AG04450 (cell line): ENCODE measurements around the gene HTR3C. TPM values are rescaled to one million over a fixed set of nuclear protein-coding genes. Genes with fewer than 3 reads are reported as not detected.
"Not testable (repeated sequence)": the region's sequence is repeated elsewhere in the genome, so short reads cannot be mapped to it uniquely, and the experiment has no call there.

Source experiments
- CTCF ChIA-PET: fragments of 300-600, 350-600 bp; formaldehyde crosslinking; extraction: SDS; loops from one replicate; lab custom pipeline; 2022; ENCODE audit warnings: antibody characterized with exemption, inconsistent platforms; lab: Charles Lee
- POLR2A ChIA-PET: fragments of 350-600 bp; formaldehyde crosslinking; extraction: SDS; loops from one replicate; lab custom pipeline; 2021; ENCODE audit warnings: antibody characterized with exemption, inconsistent platforms; lab: Yijun Ruan, JAX
- DNase-seq: peaks from one replicate; pipeline ENCODE4 v3.0.0-alpha.2; 2011; ENCODE audit warnings: low read depth, low spot score
- H3K27ac ChIP-seq: one replicate; pipeline ENCODE4 v1.5.1; 2012; ENCODE audit warnings: low read depth, low read length, control low read depth
- H3K27me3 ChIP-seq: one replicate; pipeline ENCODE4 v1.6.0; 2012; ENCODE audit warnings: low read length; ENCODE audit not compliant: control insufficient read depth, insufficient read depth
- H3K4me3 ChIP-seq: 2 replicates; pipeline ENCODE4 v1.5.1; 2011; ENCODE audit warnings: mild to moderate bottlenecking, low read depth, low read length, control low read depth
- H3K9me3 ChIP-seq: 2 replicates; pipeline ENCODE4 v1.5.1; 2012; ENCODE audit warnings: low read length; ENCODE audit not compliant: control insufficient read depth, insufficient read depth
- CTCF ChIP-seq: IDR thresholded peaks from 2 replicates; pipeline ENCODE4 v1.5.1; 2011; ENCODE audit warnings: low read depth, low read length, control low read depth, inconsistent platforms
- polyA minus RNA-seq: library from RNA; depleted of rRNA, polyadenylated mRNA; stranded (reverse); fragments of >200 nt; gene quantifications from 2 replicates; pipeline ENCODE4 v1.2.3, GENCODE V29; 2011; rRNA and poly(A)+ RNA removed
- polyA plus RNA-seq: library from polyadenylated mRNA; depleted of rRNA; stranded (reverse); fragments of >200 nt; gene quantifications from 2 replicates; pipeline ENCODE4 v1.2.3, GENCODE V29; 2011; rRNA removed

The HTR3C gene
- not detected in 2 replicates for polyA plus RNA-seq
- not detected in 2 replicates for polyA minus RNA-seq

GRCh38 chr3:184052767-184053166 is at the start of gene HTR3C:
Gene HTR3C, plus strand, starts transcription at chr3:184053047. Its CDS starts 34 bp downstream, at chr3:184053081.
- DNase-seq = no peak
- TF ChIP-seq CTCF = no peak
- Histone ChIP-seq H3K27me3 (peaks cover 10% of the 10 kb centered on the region), H3K27ac (no peak within 1 kb of the TSS), H3K9me3 (no peaks in the 10 kb centered on the region), H3K4me3 (no peak within 1 kb of the TSS)
- CTCF ChIA-PET = interaction anchor here (0.7 kb wide), 1 partner anchor 67 kb away, joined by 4 read pairs; no protein-coding TSS in a partner anchor
- POLR2A ChIA-PET = no interaction called here

DNA sequence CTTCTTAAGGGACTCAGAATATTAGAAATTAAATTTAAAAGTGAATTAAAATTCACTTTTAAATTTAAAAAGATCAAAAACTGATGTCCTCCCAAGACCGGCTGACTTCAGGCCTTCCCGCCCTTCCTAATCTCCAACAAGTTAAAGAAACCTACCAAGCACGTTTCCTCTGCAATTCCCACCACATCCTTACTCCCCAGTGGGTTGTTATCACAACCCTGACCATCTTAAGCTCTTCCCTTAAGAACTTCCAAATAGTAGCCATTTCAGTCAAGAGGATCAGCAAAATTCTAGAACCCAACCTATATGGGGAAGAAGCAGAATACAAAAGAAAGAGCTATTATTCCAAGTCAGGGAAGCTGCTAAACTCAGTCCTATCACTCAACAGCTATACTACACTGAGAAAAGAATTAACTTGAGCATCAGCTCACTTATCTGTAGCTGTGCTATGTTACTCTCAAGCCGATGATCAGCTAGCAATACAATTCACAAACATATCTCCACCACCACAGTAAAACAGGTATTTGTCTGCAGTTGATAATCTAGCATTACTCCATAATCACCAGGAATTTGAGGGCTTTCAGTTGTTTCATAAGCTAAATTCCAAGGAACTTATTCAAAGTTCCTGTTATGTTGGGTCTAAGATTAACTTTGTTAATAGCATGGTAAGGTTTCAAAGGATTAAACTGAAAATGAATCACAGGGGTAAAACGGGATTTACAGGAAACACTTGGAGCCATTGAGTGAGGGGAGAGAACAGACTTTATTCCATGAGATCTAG is 49.5 kb upstream of the HTR3C start:
- no peak for TF ChIP-seq CTCF
- POLR2A ChIA-PET = interaction anchor here (0.5 to 1.1 kb wide), 3 partner anchors 9 to 28 kb away, joined by 3 to 4 read pairs (median 3); no protein-coding TSS in a partner anchor
- DNase-seq = peak; percentile 36
- Histone ChIP-seq H3K27me3 (no peaks in the 10 kb centered on the region), H3K9me3 (no peaks in the 10 kb centered on the region), H3K27ac (peak overlapping the region; percentile 62), H3K4me3 (no peak overlapping the region)
- CTCF ChIA-PET = interaction anchor here (0.8 to 1.4 kb wide), 3 partner anchors 14 to 286 kb away, joined by 3 to 7 read pairs (median 6); partner anchors contain the start of gene ABCC5

- H3K27me3 ChIP-seq = no peaks in the 10 kb centered on the region
- CTCF ChIA-PET = no interaction called here
- no peak overlapping the region for H3K27ac ChIP-seq
- POLR2A ChIA-PET = no interaction called here
- no peak overlapping the region for H3K4me3 ChIP-seq
- no peak for DNase-seq
- no peak for TF ChIP-seq CTCF
- no peaks in the 10 kb centered on the region for H3K9me3 ChIP-seq
Observed at GRCh38 chr3:184004476-184004875, 48.4 kb upstream of the HTR3C start.

GRCh38 chr3:184005941-184006507 is 46.8 kb upstream of the HTR3C start:
- no peaks in the 10 kb centered on the region for H3K9me3 ChIP-seq
- H3K27me3 ChIP-seq = no peaks in the 10 kb centered on the region
- H3K27ac ChIP-seq = no peak overlapping the region
- DNase-seq = no peak
- POLR2A ChIA-PET = no interaction called here
- TF ChIP-seq CTCF = no peak
- no peak overlapping the region for H3K4me3 ChIP-seq
- CTCF ChIA-PET = interaction anchor here (0.5 to 2.1 kb wide), 6 partner anchors 9 to 121 kb away, joined by 3 to 19 read pairs (median 5); partner anchors contain the start of genes ABCC5 and PARL

DNA sequence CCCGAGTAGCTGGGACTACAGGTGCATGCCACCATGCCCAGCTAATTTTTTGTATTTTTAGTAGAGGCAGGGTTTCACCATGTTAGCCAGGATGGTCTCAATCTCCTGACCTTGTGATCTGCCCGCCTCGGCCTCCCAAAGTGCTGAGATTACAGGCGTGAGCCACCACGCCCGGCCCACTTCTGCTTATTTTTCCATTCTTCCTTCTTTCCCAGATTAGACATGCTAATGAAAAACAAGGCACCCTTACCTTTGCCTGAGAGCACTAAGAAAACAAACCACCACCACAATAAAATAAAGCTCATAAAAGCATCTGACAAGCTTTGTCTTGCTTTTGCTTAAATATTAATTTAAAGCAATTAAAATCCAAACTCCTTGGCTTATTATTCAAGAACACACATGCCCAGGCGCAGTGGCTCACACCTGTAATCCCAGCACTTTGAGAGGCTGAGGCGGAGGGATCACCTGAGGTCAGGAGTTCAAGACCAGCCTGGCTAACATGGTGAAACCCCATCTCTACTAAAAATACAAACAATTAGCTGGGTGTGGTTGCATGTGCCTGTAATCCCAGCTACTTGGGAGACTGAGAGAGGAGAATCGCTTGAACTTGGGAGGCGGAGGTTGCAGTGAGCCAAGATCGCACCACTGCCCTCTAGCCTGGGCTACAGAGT is 45.6 kb upstream of the HTR3C start:
- H3K9me3 ChIP-seq, H3K4me3 ChIP-seq, H3K27me3 ChIP-seq, DNase-seq, H3K27ac ChIP-seq: not testable (repeated sequence)
- CTCF ChIA-PET = interaction anchor here (1.5 to 2.1 kb wide), 3 partner anchors 9 to 123 kb away, joined by 4 to 19 read pairs (median 8); partner anchors contain the start of genes ABCC5 and PARL
- POLR2A ChIA-PET = interaction anchor here (1.3 kb wide), 1 partner anchor 10 kb away, joined by 4 read pairs; the partner anchor contains the start of gene ABCC5
